A673 (cell line): Measurements from ENCODE around the gene HOXD3.

Experiments used
- EZH2 ChIP-seq: fragments of 200-600 bp; sonication (generic); IDR thresholded peaks from 2 replicates; pipeline ENCODE4 v1.6.1; 2017; ENCODE audit warnings: borderline replicate concordance, low read depth, mild to moderate bottlenecking, mixed read lengths, antibody characterized with exemption, low read length; ENCODE audit not compliant: poor library complexity, severe bottlenecking
- TF ChIP-seq, protein P1 (sequence below): fragments of 300-800, 200-600 bp; sonication (generic); conservative IDR thresholded peaks from 2 replicates; pipeline ENCODE4 v1.5.1; 2017; ENCODE audit warnings: low read depth, mild to moderate bottlenecking, antibody characterized with exemption, low read length, moderate library complexity, mixed read lengths

DNA sequence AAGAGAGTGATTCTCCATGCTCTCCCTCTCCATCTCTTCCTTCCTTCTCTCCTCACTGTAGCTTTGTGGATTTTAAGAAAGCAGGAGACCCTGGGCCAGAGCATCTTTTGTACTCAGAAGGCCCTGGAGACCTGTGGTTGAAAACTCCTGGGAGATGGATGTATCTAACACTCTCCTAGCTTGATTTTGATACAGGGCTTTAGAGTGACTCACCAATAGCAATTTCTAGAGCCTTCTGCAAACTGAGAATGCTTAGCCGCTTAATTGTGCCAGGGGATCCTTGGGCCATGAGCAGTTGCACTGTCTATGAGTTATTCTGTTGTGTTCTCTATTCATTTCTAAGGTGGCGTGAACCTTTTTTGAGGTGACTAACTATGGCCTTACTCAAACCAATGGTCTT, 49.0 kb downstream of the HOXD3 start:
- no peak for TF ChIP-seq EZH2
- TF ChIP-seq, protein P1, sequence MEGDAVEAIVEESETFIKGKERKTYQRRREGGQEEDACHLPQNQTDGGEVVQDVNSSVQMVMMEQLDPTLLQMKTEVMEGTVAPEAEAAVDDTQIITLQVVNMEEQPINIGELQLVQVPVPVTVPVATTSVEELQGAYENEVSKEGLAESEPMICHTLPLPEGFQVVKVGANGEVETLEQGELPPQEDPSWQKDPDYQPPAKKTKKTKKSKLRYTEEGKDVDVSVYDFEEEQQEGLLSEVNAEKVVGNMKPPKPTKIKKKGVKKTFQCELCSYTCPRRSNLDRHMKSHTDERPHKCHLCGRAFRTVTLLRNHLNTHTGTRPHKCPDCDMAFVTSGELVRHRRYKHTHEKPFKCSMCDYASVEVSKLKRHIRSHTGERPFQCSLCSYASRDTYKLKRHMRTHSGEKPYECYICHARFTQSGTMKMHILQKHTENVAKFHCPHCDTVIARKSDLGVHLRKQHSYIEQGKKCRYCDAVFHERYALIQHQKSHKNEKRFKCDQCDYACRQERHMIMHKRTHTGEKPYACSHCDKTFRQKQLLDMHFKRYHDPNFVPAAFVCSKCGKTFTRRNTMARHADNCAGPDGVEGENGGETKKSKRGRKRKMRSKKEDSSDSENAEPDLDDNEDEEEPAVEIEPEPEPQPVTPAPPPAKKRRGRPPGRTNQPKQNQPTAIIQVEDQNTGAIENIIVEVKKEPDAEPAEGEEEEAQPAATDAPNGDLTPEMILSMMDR = no peak
